K562 (cell line): ENCODE results near the gene RUSC1. TPM values are rescaled to one million over a fixed set of nuclear protein-coding genes. Genes with fewer than 3 reads are reported as not detected.

Source experiments
- GATAD2B ChIP-seq: fragments of 450-650 bp; IDR thresholded peaks from 2 replicates; pipeline ENCODE4 v1.6.1; 2017; ENCODE audit warnings: mild to moderate bottlenecking, borderline replicate concordance
- RBM15 ChIP-seq: fragments of 200-400 bp; formaldehyde crosslinking; IDR thresholded peaks from 2 replicates; pipeline ENCODE4 v1.6.1; 2018; ENCODE audit warnings: mild to moderate bottlenecking, low read length, moderate library complexity; ENCODE audit not compliant: insufficient read depth
- SIRT6 ChIP-seq: IDR thresholded peaks from one replicate; pipeline ENCODE4 v1.6.1; 2012; ENCODE audit warnings: low read depth, mild to moderate bottlenecking, control low read depth, inconsistent platforms, low read length, moderate library complexity
- SMAD1 ChIP-seq: fragments of 150-350 bp; IDR thresholded peaks from 2 replicates; pipeline ENCODE4 v1.6.1; 2014; ENCODE audit warnings: low read length, low read depth; ENCODE audit not compliant: partially characterized antibody
- TOE1 ChIP-seq, 2 experiments: fragments of 450-650 bp in 1 of 2; sonication (generic) in 1 of 2; formaldehyde crosslinking in 1 of 2; IDR thresholded peaks; 2 replicates each; pipeline versions ENCODE4 v1.7.1 to v1.8.0; 2016 to 2022; ENCODE audit warnings: borderline replicate concordance in 2 of 2, mild to moderate bottlenecking in 2 of 2, antibody characterized with exemption in 1 of 2, inconsistent platforms in 1 of 2, low read depth in 1 of 2, missing genetic modification reagents in 1 of 2, moderate library complexity in 1 of 2
- ZNF253 ChIP-seq: fragments of 250-450 bp; sonication (Bioruptor Pico); conservative IDR thresholded peaks from 2 replicates; pipeline ENCODE4 v1.6.1; 2021; ENCODE audit warnings: mild to moderate bottlenecking
- ZNF740 ChIP-seq, 3 experiments: fragments of 200-800 bp in 1 of 3; sonication (Bioruptor generic) in 1 of 3; sonication (generic) in 1 of 3; formaldehyde crosslinking in 1 of 3; IDR thresholded peaks; 2 replicates each; pipeline versions ENCODE4 v1.6.1 to v1.8.0; 2016 to 2022; ENCODE audit warnings: mild to moderate bottlenecking in 2 of 3, missing compliant biosample characterization in 2 of 3, missing genetic modification characterization in 2 of 3, missing genetic modification reagents in 1 of 3
- polyA plus RNA-seq, 8 experiments: library from polyadenylated mRNA; depleted of rRNA in 4 of 8; stranded (reverse) in 5 of 8; unstranded in 3 of 8; fragments of >200 nt; fragmentation: Nextera tagmentation in 2 of 8; fragmentation: Illumina TruSeq in 1 of 8; extraction: Ambion mirVana in 2 of 8; extraction: Trizol in 1 of 8; gene quantifications; 2 replicates each; pipeline versions ENCODE4 v1.2.1 to v1.2.3, GENCODE V29; 2011 to 2014; ENCODE audit warnings: inconsistent platforms in 1 of 8, missing spikeins in 1 of 8
- total RNA-seq, 7 experiments: library from RNA; depleted of rRNA in 6 of 7; stranded (reverse); fragments of >200 nt in 6 of 7; fragmentation: Illumina TruSeq in 2 of 7; extraction: Trizol in 2 of 7; gene quantifications; 2 replicates each; pipeline versions ENCODE4 v1.2.1 to v1.2.3, GENCODE V29; 2011 to 2021; ENCODE audit warnings: low replicate concordance in 1 of 7
- TF ChIP-seq, protein P1 (sequence below): fragments of 250-450 bp; sonication (Bioruptor Pico); IDR thresholded peaks from 2 replicates; pipeline ENCODE4 v1.5.0; 2020; ENCODE audit warnings: mild to moderate bottlenecking

The RUSC1 gene
- total and polyA plus RNA-seq, 9 of the 15 experiments (the other 6 are each of a cell fraction or from before 2014, with no cell fraction given), result 5.7 to 68.3 (median 33.6) TPM

DNA sequence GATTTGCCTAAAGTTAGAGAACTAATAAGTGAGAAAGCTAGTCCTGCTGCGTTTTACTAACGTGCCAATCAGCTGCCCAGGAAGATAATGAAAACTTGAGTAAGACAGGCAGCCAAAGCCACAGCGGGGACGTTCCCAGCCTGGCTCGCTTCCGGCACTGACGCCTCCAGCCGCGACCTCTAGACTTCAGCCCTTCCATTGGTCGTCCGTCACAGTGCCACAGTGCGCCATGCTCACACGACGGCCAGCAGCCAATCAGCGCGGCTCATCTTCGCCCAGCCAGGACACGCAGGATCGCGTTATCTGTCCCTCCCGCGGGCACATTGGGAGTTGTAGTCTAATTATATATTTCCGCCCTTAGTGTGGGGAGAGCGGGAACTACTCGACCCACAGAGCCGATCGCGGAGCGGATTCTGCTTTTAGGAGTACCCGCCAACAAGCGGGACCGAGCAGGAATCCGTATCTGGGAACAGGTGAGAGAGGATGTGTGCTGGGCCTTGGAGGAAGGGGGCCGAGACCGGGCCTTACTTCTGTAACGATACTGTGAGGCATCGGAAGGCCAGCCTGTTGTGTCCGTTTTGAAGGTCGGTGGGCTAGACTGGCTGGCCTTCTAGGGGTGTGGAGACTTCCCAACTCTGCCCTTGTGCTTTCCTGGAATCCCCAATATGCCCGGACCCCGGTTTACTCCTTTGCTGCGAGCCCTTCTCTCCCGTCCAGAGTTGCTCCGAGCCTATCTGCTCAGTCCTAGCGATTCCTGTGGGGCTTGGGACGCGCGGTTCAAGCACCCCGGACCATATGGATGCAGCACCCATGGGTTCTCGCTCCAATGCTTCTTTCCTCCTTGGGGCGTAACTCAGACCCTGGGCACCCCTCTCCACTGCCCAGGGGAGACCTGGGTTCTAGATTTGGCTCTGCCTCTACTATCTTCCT lies 11.9 kb upstream of the RUSC1 start, which contains the start of gene FDPS (continued):
- TF ChIP-seq GATAD2B (no peak), SIRT6 (no peak), TOE1 (IDR thresholded peaks at IDR 0.05; ENCODE audit: borderline replicate concordance) (no peak), TOE1 (CRISPR knock-in tag; IDR thresholded peaks at IDR 0.05; ENCODE audit: borderline replicate concordance, low read depth) (no peak), SMAD1 (peak; percentile 42), RBM15 (no peak), ZNF740 (CRISPR knock-in tag; IDR thresholded peaks at IDR 0.05) (no peak), ZNF740 (tag; IDR thresholded peaks at IDR 0.05) (no peak), ZNF253 (no peak)
- TF ChIP-seq, protein P1, sequence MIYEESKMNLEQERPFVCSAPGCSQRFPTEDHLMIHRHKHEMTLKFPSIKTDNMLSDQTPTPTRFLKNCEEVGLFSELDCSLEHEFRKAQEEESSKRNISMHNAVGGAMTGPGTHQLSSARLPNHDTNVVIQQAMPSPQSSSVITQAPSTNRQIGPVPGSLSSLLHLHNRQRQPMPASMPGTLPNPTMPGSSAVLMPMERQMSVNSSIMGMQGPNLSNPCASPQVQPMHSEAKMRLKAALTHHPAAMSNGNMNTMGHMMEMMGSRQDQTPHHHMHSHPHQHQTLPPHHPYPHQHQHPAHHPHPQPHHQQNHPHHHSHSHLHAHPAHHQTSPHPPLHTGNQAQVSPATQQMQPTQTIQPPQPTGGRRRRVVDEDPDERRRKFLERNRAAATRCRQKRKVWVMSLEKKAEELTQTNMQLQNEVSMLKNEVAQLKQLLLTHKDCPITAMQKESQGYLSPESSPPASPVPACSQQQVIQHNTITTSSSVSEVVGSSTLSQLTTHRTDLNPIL (CRISPR knock-in tag), result no peak
